ENCODE measurements around the gene ATF6.

GRCh38 chr1:161872506-161872905 lies 106.4 kb downstream of the ATF6 start:
- TF ChIP-seq CTCF (IDR thresholded peaks at IDR 0.05; ENCODE audit: low read length) (no peak), EZH2 (optimal IDR thresholded peaks at IDR 0.05; ENCODE audit: low read depth, low read length) (no peak)

Data from MM.1S (cell line).